NCI-H1417 (cell line): ENCODE results near the gene ATG7.
"Not testable (repeated sequence)": the region's sequence is repeated elsewhere in the genome, so short reads cannot be mapped to it uniquely, and the experiment has no call there.

Experiments
- DNase-seq, 3 experiments: peaks; one replicate each; lab custom pipeline; 2025; lab: John Stamatoyannopoulos, UW

ATG7 gene

GRCh38 chr3:11508346-11509172 is 236.4 kb downstream of the ATG7 start:
- no peak for DNase-seq

GRCh38 chr3:11509173-11510000 is 237.2 kb downstream of the ATG7 start:
- peak; percentile 39 to 71 (median 57) for DNase-seq

- peak; percentile 28 to 65 (median 34) for DNase-seq
Observed at GRCh38 chr3:11510001-11510340, 237.8 kb downstream of the ATG7 start.

GRCh38 chr3:11510356-11510755 is 238.2 kb downstream of the ATG7 start:
- DNase-seq: peak in 1 of 3 experiments; percentile 28

- DNase-seq: not testable (repeated sequence)
Observed at GRCh38 chr3:11511606-11512005, 239.4 kb downstream of the ATG7 start.

GRCh38 chr3:11513125-11513816 is 241.1 kb downstream of the ATG7 start:
- not testable (repeated sequence) for DNase-seq

- no peak for DNase-seq
Observed at GRCh38 chr3:11513817-11514135, 241.6 kb downstream of the ATG7 start.

- DNase-seq: no peak
Observed at GRCh38 chr3:11514191-11514821, 242.1 kb downstream of the ATG7 start.

- DNase-seq: no peak
Observed at GRCh38 chr3:11517601-11518000, 245.4 kb downstream of the ATG7 start.

- no peak for DNase-seq
Observed at GRCh38 chr3:11521167-11521566, 249.0 kb downstream of the ATG7 start.

- DNase-seq: no peak
Observed at GRCh38 chr3:11522398-11522715, 250.2 kb downstream of the ATG7 start.

- no peak for DNase-seq
Observed at GRCh38 chr3:11522953-11523571, 250.9 kb downstream of the ATG7 start.

- DNase-seq: peak in 2 of 3 experiments; percentile 25 to 62
Observed at GRCh38 chr3:11523572-11524101, 251.4 kb downstream of the ATG7 start.

- not testable (repeated sequence) for DNase-seq
Observed at GRCh38 chr3:11526121-11526520, 253.9 kb downstream of the ATG7 start.

GRCh38 chr3:11529281-11529680 is 257.1 kb downstream of the ATG7 start:
- no peak for DNase-seq

- DNase-seq: peak in 2 of 3 experiments; percentile 5 to 29
Observed at GRCh38 chr3:11530153-11530721, 258.0 kb downstream of the ATG7 start.

GRCh38 chr3:11532931-11533391 is 260.8 kb downstream of the ATG7 start:
- no peak for DNase-seq

GRCh38 chr3:11534011-11534792 is 262.0 kb downstream of the ATG7 start:
- DNase-seq: no peak

GRCh38 chr3:11534793-11535101 is 262.6 kb downstream of the ATG7 start:
- no peak for DNase-seq

- no peak for DNase-seq
Observed at GRCh38 chr3:11535243-11535960, 263.2 kb downstream of the ATG7 start.
